Suprapubic skin (tissue), 4 donors: ENCODE results near the gene MAP1A. TPM values are rescaled to one million over a fixed set of nuclear protein-coding genes. Genes with fewer than 3 reads are reported as not detected.
"Not testable (repeated sequence)": the region's sequence is repeated elsewhere in the genome, so short reads cannot be mapped to it uniquely, and the experiment has no call there.

Source experiments
- DNase-seq, 2 donors: peaks; one replicate each; pipeline ENCODE4 v3.0.0-alpha.2; 2019; ENCODE audit warnings: low spot score in 2 of 2
- H3K27ac ChIP-seq: fragments of 200-600 bp; sonication (generic); one replicate; pipeline ENCODE4 v1.5.1; 2019
- H3K27me3 ChIP-seq: fragments of 200-600 bp; sonication (generic); one replicate; pipeline ENCODE4 v1.5.1; 2019
- H3K36me3 ChIP-seq: fragments of 200-600 bp; sonication (generic); one replicate; pipeline ENCODE4 v1.5.1; 2019
- H3K4me1 ChIP-seq: fragments of 200-600 bp; sonication (generic); one replicate; pipeline ENCODE4 v1.5.1; 2019
- H3K4me3 ChIP-seq: fragments of 200-600 bp; sonication (generic); one replicate; pipeline ENCODE4 v1.5.1; 2019; ENCODE audit warnings: mild to moderate bottlenecking
- H3K9me3 ChIP-seq: fragments of 200-600 bp; sonication (generic); one replicate; pipeline ENCODE4 v1.5.1; 2019
- CTCF ChIP-seq, 2 donors: fragments of 200-600 bp in 1 of 2; fragments of 450-650 bp in 1 of 2; sonication (generic) in 1 of 2; IDR thresholded peaks; one replicate each; pipeline ENCODE4 v1.5.1; 2016 to 2019; ENCODE audit warnings: antibody characterized with exemption in 2 of 2, mild to moderate bottlenecking in 1 of 2, moderate library complexity in 1 of 2
- EP300 ChIP-seq: sonication (generic); formaldehyde crosslinking; IDR thresholded peaks from one replicate; pipeline ENCODE4 v1.6.1; 2017; ENCODE audit warnings: antibody characterized with exemption
- POLR2A ChIP-seq, 2 donors: fragments of 450-650 bp; IDR thresholded peaks; one replicate each; pipeline ENCODE4 v1.6.1; 2017; ENCODE audit warnings: antibody characterized with exemption in 2 of 2, mild to moderate bottlenecking in 2 of 2, moderate library complexity in 2 of 2
- POLR2AphosphoS5 ChIP-seq, 3 donors: sonication (generic); formaldehyde crosslinking; IDR thresholded peaks; one replicate each; pipeline ENCODE4 v1.6.1; 2017; ENCODE audit warnings: antibody characterized with exemption in 3 of 3
- WGBS: methylation state at CpG from one replicate; pipeline ENCODE4 v1.1.5; 2018; 5-methylcytosine and 5-hydroxymethylcytosine counted together
- total RNA-seq, 4 donors: library from RNA; depleted of rRNA; stranded (reverse); fragments of >200 nt; gene quantifications; one replicate each; pipeline ENCODE4 v1.1.0, GENCODE V29; 2016

Gene MAP1A
- total RNA-seq, 4 donors from 2014 or later: 2.4 to 5.7 (median 4.0) TPM

DNA sequence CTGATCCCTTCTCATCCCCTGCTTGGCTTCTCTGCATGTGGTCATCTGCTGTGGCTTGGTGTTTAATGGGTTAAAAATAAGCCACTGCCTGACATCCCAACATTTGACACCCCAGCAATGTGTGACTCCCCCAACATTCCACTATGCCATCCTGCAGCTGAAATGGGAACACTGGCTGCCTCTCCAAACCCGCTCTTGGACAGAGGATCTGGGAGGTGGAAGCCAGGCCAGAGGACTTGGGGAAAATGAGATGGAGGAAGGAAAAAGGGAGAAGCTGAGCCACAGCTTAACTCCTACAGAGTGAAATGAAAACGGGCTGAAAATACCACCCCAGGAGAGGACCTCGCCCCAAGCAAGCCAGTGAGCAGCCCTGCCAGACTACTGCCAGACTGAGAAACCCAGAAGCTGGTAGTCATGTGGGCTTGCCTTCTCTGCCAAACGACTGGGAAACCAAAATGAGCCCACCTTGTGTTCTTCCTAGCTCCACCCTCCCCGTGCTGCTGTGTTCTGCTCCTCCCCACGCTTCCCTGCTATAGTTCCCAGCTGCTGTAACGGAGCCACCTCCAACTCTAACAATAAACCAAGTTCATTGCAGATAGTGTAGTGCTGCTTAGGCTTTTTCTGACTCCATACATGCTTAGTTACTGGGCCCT, 13.7 kb downstream of the MAP1A start:
- H3K27me3 ChIP-seq: no peaks in the 10 kb centered on the region
- peaks cover 4% of the 10 kb centered on the region for H3K4me1 ChIP-seq
- H3K27ac ChIP-seq: no peak overlapping the region
- no peak for TF ChIP-seq EP300
- TF ChIP-seq POLR2A (IDR thresholded peaks at IDR 0.05): no peak
- TF ChIP-seq CTCF (IDR thresholded peaks at IDR 0.05): no peak
- no peak for TF ChIP-seq POLR2AphosphoS5 (IDR thresholded peaks at IDR 0.05)
- H3K36me3 ChIP-seq: peaks cover 23% of the 10 kb centered on the region
- no peak overlapping the region for H3K4me3 ChIP-seq
- 43% methylated on average over 7 of the region's 7 CpGs for WGBS
- DNase-seq: no peak
- no peaks in the 10 kb centered on the region for H3K9me3 ChIP-seq

DNA sequence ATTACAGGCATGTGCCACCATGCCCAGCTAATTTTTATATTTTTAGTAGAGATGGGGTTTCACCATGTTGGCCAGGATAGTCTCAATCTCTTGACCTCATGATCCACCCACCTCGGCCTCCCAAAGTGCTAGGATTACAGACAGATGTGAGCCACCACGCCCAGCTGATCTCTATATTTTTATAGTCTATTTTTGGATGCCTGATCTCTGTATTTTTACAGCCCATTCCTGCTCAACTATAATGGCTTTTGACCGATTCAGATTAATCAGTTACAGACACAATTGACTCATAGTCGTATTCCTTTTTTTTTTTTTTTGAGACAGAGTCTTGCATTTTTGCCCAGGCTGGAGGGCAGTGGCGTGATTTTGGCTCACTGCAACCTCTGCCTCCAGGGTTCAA, 15.4 kb downstream of the MAP1A start:
- not testable (repeated sequence) for H3K27me3 ChIP-seq, H3K9me3 ChIP-seq, H3K4me1 ChIP-seq, DNase-seq, H3K27ac ChIP-seq, H3K4me3 ChIP-seq
- 70% methylated on average over 5 of the region's 5 CpGs for WGBS
- peaks cover 19% of the 10 kb centered on the region for H3K36me3 ChIP-seq

- Histone ChIP-seq H3K4me1 (peaks cover 4% of the 10 kb centered on the region), H3K27ac (no peak overlapping the region), H3K27me3 (no peaks in the 10 kb centered on the region), H3K4me3 (no peak overlapping the region), H3K9me3 (no peaks in the 10 kb centered on the region), H3K36me3 (peaks cover 22% of the 10 kb centered on the region)
- DNase-seq: no peak
- TF ChIP-seq POLR2AphosphoS5 (IDR thresholded peaks at IDR 0.05) (no peak), POLR2A (IDR thresholded peaks at IDR 0.05) (no peak), CTCF (IDR thresholded peaks at IDR 0.05) (no peak), EP300 (no peak)
- no CpG with 5 or more reads among the region's 3 CpGs for WGBS
These were observed 17.5 kb downstream of the MAP1A start for GRCh38 chr15:43534897-43535296.

GRCh38 chr15:43538091-43538490, 20.7 kb downstream of the MAP1A start:
- Histone ChIP-seq H3K27ac (no peak overlapping the region), H3K27me3 (no peaks in the 10 kb centered on the region), H3K9me3 (no peaks in the 10 kb centered on the region), H3K36me3 (peaks cover 22% of the 10 kb centered on the region), H3K4me3 (no peak overlapping the region), H3K4me1 (no peaks in the 10 kb centered on the region)
- 61% methylated on average over 2 of the region's 2 CpGs for WGBS
- no peak for DNase-seq
- TF ChIP-seq CTCF (IDR thresholded peaks at IDR 0.05): no peak
- no peak for TF ChIP-seq EP300
- TF ChIP-seq POLR2A (IDR thresholded peaks at IDR 0.05): no peak
- no peak for TF ChIP-seq POLR2AphosphoS5 (IDR thresholded peaks at IDR 0.05)

GRCh38 chr15:43541785-43542184, 24.4 kb downstream of the MAP1A start:
- H3K27me3 ChIP-seq: no peaks in the 10 kb centered on the region
- no peaks in the 10 kb centered on the region for H3K4me1 ChIP-seq
- no peak overlapping the region for H3K4me3 ChIP-seq
- H3K27ac ChIP-seq: no peak overlapping the region
- DNase-seq: no peak
- TF ChIP-seq CTCF (IDR thresholded peaks at IDR 0.05): no peak
- TF ChIP-seq POLR2A (IDR thresholded peaks at IDR 0.05): no peak
- TF ChIP-seq EP300: no peak
- no peak for TF ChIP-seq POLR2AphosphoS5 (IDR thresholded peaks at IDR 0.05)
- peaks cover 2% of the 10 kb centered on the region for H3K36me3 ChIP-seq
- H3K9me3 ChIP-seq: no peaks in the 10 kb centered on the region

- no peak overlapping the region for H3K27ac ChIP-seq
- no peak for DNase-seq
These were observed 26.9 kb downstream of the MAP1A start for GRCh38 chr15:43544266-43544665.

More at GRCh38 chr15:43544266-43544665, 26.9 kb downstream of the MAP1A start:
- Histone ChIP-seq H3K36me3 (peaks cover 5% of the 10 kb centered on the region), H3K27me3 (no peaks in the 10 kb centered on the region), H3K4me1 (no peaks in the 10 kb centered on the region), H3K4me3 (no peak overlapping the region), H3K9me3 (no peaks in the 10 kb centered on the region)
- no peak for TF ChIP-seq CTCF (IDR thresholded peaks at IDR 0.05)
- TF ChIP-seq EP300: no peak
